ENCODE measurements around the gene IRGQ. TPM values are rescaled to one million over a fixed set of nuclear protein-coding genes. Genes with fewer than 3 reads are reported as not detected.

Gene IRGQ
- total and polyA plus RNA-seq, 5 donors from 2014 or later, result 0.54 to 40.9 (median 1.5) TPM

- no peak for ATAC-seq (ENCODE audit: low read depth in 2 of 2)
- Histone ChIP-seq H3K27me3 (ENCODE audit: control insufficient read depth, insufficient read depth, low read length) (no peaks in the 10 kb centered on the region), H3K27ac (ENCODE audit: insufficient read depth, low read length, poor library complexity, severe bottlenecking) (no peak overlapping the region), H3K36me3 (ENCODE audit: control insufficient read depth, insufficient read depth, low read length) (peaks cover 66% of the 10 kb centered on the region), H3K4me1 (ENCODE audit: control insufficient read depth, insufficient read depth, low read length, poor library complexity, severe bottlenecking) (no peaks in the 10 kb centered on the region), H3K4me3 (ENCODE audit: low read depth, low read length) (no peak overlapping the region), H3K9me3 (ENCODE audit: control insufficient read depth in 2 of 2, low read length in 2 of 2) (peaks cover 7 to 9% of the 10 kb centered on the region in 2 experiments)
- H3K9me3 Mint-ChIP-seq, result peaks cover 0 to 9% (median 0%) of the 10 kb centered on the region in 7 donors
- no peak overlapping the region for H3K4me3 Mint-ChIP-seq
- no peak overlapping the region for H3K27ac Mint-ChIP-seq
- H3K27me3 Mint-ChIP-seq, result no peaks in the 10 kb centered on the region
- no peak for DNase-seq
- H3K4me1 Mint-ChIP-seq, result peaks cover 0 to 4% (median 0%) of the 10 kb centered on the region in 4 donors
- H3K36me3 Mint-ChIP-seq, result peaks cover 53% of the 10 kb centered on the region
Observed at GRCh38 chr19:43541920-43542650, 53.8 kb downstream of the IRGQ start.

DNA sequence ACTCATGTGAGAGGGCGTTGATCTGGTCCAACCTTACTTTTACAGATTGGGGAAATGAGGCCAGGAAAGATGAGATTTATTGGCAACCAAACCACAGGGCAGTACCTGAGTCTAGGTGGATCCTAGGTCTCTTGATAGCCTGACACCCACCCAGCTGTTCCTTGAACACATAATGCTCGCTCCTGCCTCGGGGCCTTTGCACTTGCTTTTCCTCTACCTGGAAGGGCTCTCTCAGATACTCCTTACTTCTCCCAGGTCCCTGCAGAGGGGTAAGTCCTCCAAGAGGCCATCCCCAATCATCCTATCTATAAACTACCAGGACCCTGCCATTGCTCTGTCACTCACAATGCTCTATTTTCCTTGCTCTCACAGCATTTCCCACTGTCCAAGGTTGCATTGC, 55.6 kb downstream of the IRGQ start:
- no peak for DNase-seq
- H3K4me3 Mint-ChIP-seq, result no peak overlapping the region
- peaks cover 0 to 4% (median 3%) of the 10 kb centered on the region in 4 donors for H3K4me1 Mint-ChIP-seq
- Histone ChIP-seq H3K36me3 (ENCODE audit: control insufficient read depth, insufficient read depth, low read length) (peaks cover 60% of the 10 kb centered on the region), H3K9me3 (ENCODE audit: control insufficient read depth in 2 of 2, low read length in 2 of 2) (peaks cover 7 to 9% of the 10 kb centered on the region in 2 experiments), H3K4me3 (ENCODE audit: low read depth, low read length) (no peak overlapping the region), H3K27me3 (ENCODE audit: control insufficient read depth, insufficient read depth, low read length) (no peaks in the 10 kb centered on the region), H3K4me1 (ENCODE audit: control insufficient read depth, insufficient read depth, low read length, poor library complexity, severe bottlenecking) (no peaks in the 10 kb centered on the region), H3K27ac (ENCODE audit: insufficient read depth, low read length, poor library complexity, severe bottlenecking) (no peak overlapping the region)
- H3K9me3 Mint-ChIP-seq, result peaks cover 0 to 9% (median 0%) of the 10 kb centered on the region in 7 donors
- H3K36me3 Mint-ChIP-seq, result peaks cover 54% of the 10 kb centered on the region
- no peak for ATAC-seq (ENCODE audit: low read depth in 2 of 2)
- H3K27ac Mint-ChIP-seq, result no peak overlapping the region
- H3K27me3 Mint-ChIP-seq, result no peaks in the 10 kb centered on the region

- H3K9me3 ChIP-seq (ENCODE audit: control insufficient read depth in 2 of 2, low read length in 2 of 2), result peaks cover 7 to 9% of the 10 kb centered on the region in 2 experiments
- no peaks in the 10 kb centered on the region for H3K27me3 ChIP-seq (ENCODE audit: control insufficient read depth, insufficient read depth, low read length)
- Mint-ChIP-seq H3K4me3 (no peak overlapping the region), H3K36me3 (peaks cover 47% of the 10 kb centered on the region), H3K27ac (no peak overlapping the region), H3K27me3 (peaks cover under 1% of the 10 kb centered on the region), H3K9me3 (peaks cover 0 to 9% (median 0%) of the 10 kb centered on the region in 7 donors), H3K4me1 (peaks cover 0 to 8% (median 5%) of the 10 kb centered on the region in 4 donors)
- H3K4me3 ChIP-seq (ENCODE audit: low read depth, low read length), result no peak overlapping the region
- no peak for DNase-seq
- peaks cover 51% of the 10 kb centered on the region for H3K36me3 ChIP-seq (ENCODE audit: control insufficient read depth, insufficient read depth, low read length)
- no peak for ATAC-seq (ENCODE audit: low read depth in 2 of 2)
- H3K4me1 ChIP-seq (ENCODE audit: control insufficient read depth, insufficient read depth, low read length, poor library complexity, severe bottlenecking), result peaks cover 1% of the 10 kb centered on the region
- H3K27ac ChIP-seq (ENCODE audit: insufficient read depth, low read length, poor library complexity, severe bottlenecking), result no peak overlapping the region
Observed at GRCh38 chr19:43538922-43539321, 57.0 kb downstream of the IRGQ start.

DNA sequence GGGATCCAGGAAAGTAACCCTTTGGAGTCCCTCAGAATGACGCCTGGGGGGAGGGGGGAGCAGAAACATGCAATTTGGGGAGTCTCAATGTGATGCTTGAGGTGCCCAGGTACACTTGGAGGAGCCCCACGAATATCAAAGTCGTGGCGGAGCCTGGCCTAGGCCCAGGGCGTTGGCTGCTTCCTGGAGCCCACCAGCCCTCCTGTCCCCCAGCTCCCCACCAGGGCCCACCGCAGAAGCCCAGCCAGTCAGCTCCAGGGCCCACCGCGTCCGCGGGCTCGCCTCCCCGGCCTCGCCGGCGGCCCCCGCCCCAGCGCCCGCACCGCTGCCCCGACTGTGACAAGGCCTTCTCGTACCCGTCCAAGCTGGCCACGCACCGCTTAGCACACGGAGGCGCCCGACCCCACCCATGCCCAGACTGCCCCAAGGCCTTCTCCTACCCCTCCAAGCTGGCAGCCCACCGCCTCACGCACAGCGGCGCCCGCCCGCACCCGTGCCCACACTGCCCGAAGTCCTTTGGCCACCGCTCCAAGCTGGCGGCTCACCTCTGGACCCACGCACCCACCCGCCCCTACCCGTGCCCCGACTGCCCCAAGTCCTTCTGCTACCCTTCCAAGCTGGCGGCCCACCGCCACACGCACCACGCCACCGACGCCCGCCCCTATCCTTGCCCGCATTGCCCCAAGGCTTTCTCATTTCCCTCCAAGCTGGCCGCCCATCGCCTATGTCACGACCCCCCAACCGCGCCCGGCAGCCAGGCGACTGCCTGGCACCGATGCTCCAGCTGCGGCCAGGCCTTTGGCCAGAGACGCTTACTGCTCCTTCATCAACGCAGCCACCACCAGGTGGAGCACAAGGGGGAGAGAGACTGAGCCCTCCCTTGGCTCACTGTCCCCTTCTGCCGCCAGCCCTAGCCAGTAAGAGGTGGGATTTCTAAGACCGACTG, 60.8 kb downstream of the IRGQ start:
- H3K27ac Mint-ChIP-seq, result peak overlapping the region in 1 of 3 donors; percentile 23
- H3K27ac ChIP-seq (ENCODE audit: insufficient read depth, low read length, poor library complexity, severe bottlenecking), result peak overlapping the region; percentile 74
- peaks cover 18% of the 10 kb centered on the region for H3K36me3 ChIP-seq (ENCODE audit: control insufficient read depth, insufficient read depth, low read length)
- peaks cover 5% of the 10 kb centered on the region for H3K27me3 Mint-ChIP-seq
- peaks cover 22% of the 10 kb centered on the region for H3K36me3 Mint-ChIP-seq
- peaks cover 7 to 9% of the 10 kb centered on the region in 2 experiments for H3K9me3 ChIP-seq (ENCODE audit: control insufficient read depth in 2 of 2, low read length in 2 of 2)
- no peaks in the 10 kb centered on the region for H3K27me3 ChIP-seq (ENCODE audit: control insufficient read depth, insufficient read depth, low read length)
- ATAC-seq (ENCODE audit: low read depth in 2 of 2) (no peak), DNase-seq (peak in 1 of 3 donors; percentile 31)
- peaks cover 11% of the 10 kb centered on the region for H3K4me1 ChIP-seq (ENCODE audit: control insufficient read depth, insufficient read depth, low read length, poor library complexity, severe bottlenecking)
- no peak overlapping the region for H3K4me3 ChIP-seq (ENCODE audit: low read depth, low read length)
- H3K9me3 Mint-ChIP-seq, result peaks cover 0 to 9% (median 2%) of the 10 kb centered on the region in 7 donors
- peaks cover 0 to 26% (median 11%) of the 10 kb centered on the region in 4 donors for H3K4me1 Mint-ChIP-seq
- H3K4me3 Mint-ChIP-seq, result peak overlapping the region in 3 of 4 donors; percentile 67 to 94 (median 75)

Other genes with a start within 250 kb of the IRGQ start
- not detected for gene CD177, start 242.4 kb downstream of the IRGQ start, total RNA-seq
- gene CD177, start 242.4 kb downstream of the IRGQ start, polyA plus RNA-seq, result under 1 TPM in 2 of 4 donors, not detected in 2; 0.29 to 0.36 TPM
- gene TEX101, start 181.2 kb downstream of the IRGQ start, total RNA-seq, result not detected
- not detected for gene TEX101, start 181.2 kb downstream of the IRGQ start, polyA plus RNA-seq
- 12.7 TPM for gene LYPD3, start 130.5 kb downstream of the IRGQ start, total RNA-seq
- 1 to 10 TPM; 1.8 to 6.5 (median 4.3) TPM for gene LYPD3, start 130.5 kb downstream of the IRGQ start, polyA plus RNA-seq
- gene PHLDB3, start 91.4 kb downstream of the IRGQ start, total RNA-seq, result 64.1 TPM
- 1 to 10 TPM; 1.5 to 4.4 (median 3.6) TPM for gene PHLDB3, start 91.4 kb downstream of the IRGQ start, polyA plus RNA-seq
- 22.8 TPM for gene ETHE1, start 68.9 kb downstream of the IRGQ start, total RNA-seq
- gene ETHE1, start 68.9 kb downstream of the IRGQ start, polyA plus RNA-seq, result 10 to 100 TPM; 55.1 to 73.5 (median 64.4) TPM
- gene ZNF575, start 62.9 kb downstream of the IRGQ start, total RNA-seq, result 3.3 TPM
- 1 to 10 TPM in 3 of 4 donors, under 1 TPM in 1; 0.83 to 1.6 (median 1.3) TPM for gene ZNF575, start 62.9 kb downstream of the IRGQ start, polyA plus RNA-seq
- 35.4 TPM for gene XRCC1, start 20.6 kb downstream of the IRGQ start, total RNA-seq
- 10 to 100 TPM; 19.8 to 26.9 (median 24.3) TPM for gene XRCC1, start 20.6 kb downstream of the IRGQ start, polyA plus RNA-seq
- gene PINLYP, start 20.3 kb downstream of the IRGQ start, total RNA-seq, result not detected
- 1 to 10 TPM in 1 of 4 donors, under 1 TPM in 3; 0.42 to 1.3 (median 0.65) TPM for gene PINLYP, start 20.3 kb downstream of the IRGQ start, polyA plus RNA-seq
- 8.7 TPM for gene ZNF576, start 461 bp upstream of the IRGQ start, total RNA-seq
- 10 to 100 TPM in 2 of 4 donors, 1 to 10 TPM in 2; 5.5 to 11.0 (median 9.9) TPM for gene ZNF576, start 461 bp upstream of the IRGQ start, polyA plus RNA-seq
- 0.64 TPM for gene SRRM5, start 16.0 kb upstream of the IRGQ start, total RNA-seq
- gene SRRM5, start 16.0 kb upstream of the IRGQ start, polyA plus RNA-seq, result 1 to 10 TPM in 1 of 4 donors, under 1 TPM in 3; 0.42 to 1.1 (median 0.63) TPM
- gene ZNF428, start 23.5 kb upstream of the IRGQ start, total RNA-seq, result 26.6 TPM
- 10 to 100 TPM; 12.6 to 14.6 (median 13.7) TPM for gene ZNF428, start 23.5 kb upstream of the IRGQ start, polyA plus RNA-seq
- 0.30 TPM for gene CADM4, start 43.7 kb upstream of the IRGQ start, total RNA-seq
- gene CADM4, start 43.7 kb upstream of the IRGQ start, polyA plus RNA-seq, result not detected
- gene PLAUR, start 74.0 kb upstream of the IRGQ start, total RNA-seq, result 5.9 TPM
- gene PLAUR, start 74.0 kb upstream of the IRGQ start, polyA plus RNA-seq, result 1 to 10 TPM in 1 of 4 donors, under 1 TPM in 2, not detected in 1; 0.58 to 2.6 (median 0.59) TPM
- gene IRGC, start 119.9 kb upstream of the IRGQ start, total RNA-seq, result not detected
- gene IRGC, start 119.9 kb upstream of the IRGQ start, polyA plus RNA-seq, result not detected
- gene SMG9, start 158.8 kb upstream of the IRGQ start, total RNA-seq, result 40.7 TPM
- gene SMG9, start 158.8 kb upstream of the IRGQ start, polyA plus RNA-seq, result 1 to 10 TPM; 3.4 to 7.0 (median 5.8) TPM
- 56.1 TPM for gene KCNN4, start 184.8 kb upstream of the IRGQ start, total RNA-seq
- gene KCNN4, start 184.8 kb upstream of the IRGQ start, polyA plus RNA-seq, result 10 to 100 TPM; 16.7 to 33.0 (median 30.1) TPM
- not detected for gene LYPD5, start 206.3 kb upstream of the IRGQ start, total RNA-seq
- gene LYPD5, start 206.3 kb upstream of the IRGQ start, polyA plus RNA-seq, result under 1 TPM in 1 of 4 donors, not detected in 3; 0.60 TPM
- 6.0 TPM for gene ZNF283, start 231.2 kb upstream of the IRGQ start, total RNA-seq
- 1 to 10 TPM; 1.4 to 5.1 (median 3.7) TPM for gene ZNF283, start 231.2 kb upstream of the IRGQ start, polyA plus RNA-seq